ENCODE data around the gene MYCBP.

- TF ChIP-seq, protein P1, sequence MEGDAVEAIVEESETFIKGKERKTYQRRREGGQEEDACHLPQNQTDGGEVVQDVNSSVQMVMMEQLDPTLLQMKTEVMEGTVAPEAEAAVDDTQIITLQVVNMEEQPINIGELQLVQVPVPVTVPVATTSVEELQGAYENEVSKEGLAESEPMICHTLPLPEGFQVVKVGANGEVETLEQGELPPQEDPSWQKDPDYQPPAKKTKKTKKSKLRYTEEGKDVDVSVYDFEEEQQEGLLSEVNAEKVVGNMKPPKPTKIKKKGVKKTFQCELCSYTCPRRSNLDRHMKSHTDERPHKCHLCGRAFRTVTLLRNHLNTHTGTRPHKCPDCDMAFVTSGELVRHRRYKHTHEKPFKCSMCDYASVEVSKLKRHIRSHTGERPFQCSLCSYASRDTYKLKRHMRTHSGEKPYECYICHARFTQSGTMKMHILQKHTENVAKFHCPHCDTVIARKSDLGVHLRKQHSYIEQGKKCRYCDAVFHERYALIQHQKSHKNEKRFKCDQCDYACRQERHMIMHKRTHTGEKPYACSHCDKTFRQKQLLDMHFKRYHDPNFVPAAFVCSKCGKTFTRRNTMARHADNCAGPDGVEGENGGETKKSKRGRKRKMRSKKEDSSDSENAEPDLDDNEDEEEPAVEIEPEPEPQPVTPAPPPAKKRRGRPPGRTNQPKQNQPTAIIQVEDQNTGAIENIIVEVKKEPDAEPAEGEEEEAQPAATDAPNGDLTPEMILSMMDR (IDR thresholded peaks at IDR 0.05) = no peak
- TF ChIP-seq POLR2AphosphoS5 (IDR thresholded peaks at IDR 0.05) (no peak), POLR2A (IDR thresholded peaks at IDR 0.05) (no peak)
These were observed 46.9 kb downstream of the MYCBP start for GRCh38 chr1:38826262-38826661.
